ENCODE data around the gene SLC35D1. TPM values are rescaled to one million over a fixed set of nuclear protein-coding genes. Genes with fewer than 3 reads are reported as not detected.

Gene SLC35D1
- total RNA-seq, 1 donor from 2014 or later: 3.9 TPM

DNA sequence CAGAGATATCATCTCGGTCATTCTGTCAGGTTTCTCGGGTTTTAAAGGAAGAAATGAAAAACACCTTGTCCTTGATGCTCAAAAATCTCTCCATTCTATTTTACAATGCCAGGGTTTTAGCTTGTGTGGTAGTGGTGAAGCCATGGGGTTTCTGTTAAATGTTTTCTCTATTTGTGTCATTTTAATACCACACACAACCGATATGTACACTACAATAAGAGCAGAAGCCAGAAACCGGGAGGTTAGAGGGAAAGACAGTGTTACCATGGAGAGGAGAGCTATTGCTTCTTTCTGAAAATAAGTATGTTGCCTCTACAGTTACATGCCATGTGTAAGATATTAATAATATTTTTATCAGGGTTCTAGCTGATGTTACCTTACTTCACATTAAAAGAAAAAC is 2.8 kb downstream of the SLC35D1 start:
- Mint-ChIP-seq H3K4me1 (peaks cover 23% of the 10 kb centered on the region), H3K9me3 (no peaks in the 10 kb centered on the region), H3K4me3 (no peak overlapping the region), H3K36me3 (peaks cover 13% of the 10 kb centered on the region), H3K27me3 (ENCODE audit: insufficient read depth, low read depth) (no peaks in the 10 kb centered on the region), H3K27ac (no peak overlapping the region)
- no peak overlapping the region for H3K9ac ChIP-seq
- H3K9me3 ChIP-seq (ENCODE audit: low read depth): no peaks in the 10 kb centered on the region
- peaks cover 15% of the 10 kb centered on the region for H3K4me1 ChIP-seq
- TF ChIP-seq EZH2 (IDR thresholded peaks at IDR 0.05): no peak
- TF ChIP-seq EZH2phosphoT487 (IDR thresholded peaks at IDR 0.05): no peak
- TF ChIP-seq, protein P1, sequence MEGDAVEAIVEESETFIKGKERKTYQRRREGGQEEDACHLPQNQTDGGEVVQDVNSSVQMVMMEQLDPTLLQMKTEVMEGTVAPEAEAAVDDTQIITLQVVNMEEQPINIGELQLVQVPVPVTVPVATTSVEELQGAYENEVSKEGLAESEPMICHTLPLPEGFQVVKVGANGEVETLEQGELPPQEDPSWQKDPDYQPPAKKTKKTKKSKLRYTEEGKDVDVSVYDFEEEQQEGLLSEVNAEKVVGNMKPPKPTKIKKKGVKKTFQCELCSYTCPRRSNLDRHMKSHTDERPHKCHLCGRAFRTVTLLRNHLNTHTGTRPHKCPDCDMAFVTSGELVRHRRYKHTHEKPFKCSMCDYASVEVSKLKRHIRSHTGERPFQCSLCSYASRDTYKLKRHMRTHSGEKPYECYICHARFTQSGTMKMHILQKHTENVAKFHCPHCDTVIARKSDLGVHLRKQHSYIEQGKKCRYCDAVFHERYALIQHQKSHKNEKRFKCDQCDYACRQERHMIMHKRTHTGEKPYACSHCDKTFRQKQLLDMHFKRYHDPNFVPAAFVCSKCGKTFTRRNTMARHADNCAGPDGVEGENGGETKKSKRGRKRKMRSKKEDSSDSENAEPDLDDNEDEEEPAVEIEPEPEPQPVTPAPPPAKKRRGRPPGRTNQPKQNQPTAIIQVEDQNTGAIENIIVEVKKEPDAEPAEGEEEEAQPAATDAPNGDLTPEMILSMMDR (IDR thresholded peaks at IDR 0.05): no peak
- H3K4me2 ChIP-seq: no peak overlapping the region
- peaks cover 13% of the 10 kb centered on the region for H3K79me2 ChIP-seq (ENCODE audit: low read depth)
- no peak overlapping the region for H3K4me3 ChIP-seq
- no peaks in the 10 kb centered on the region for H4K20me1 ChIP-seq (ENCODE audit: low read depth)
- H3K27me3 ChIP-seq: peaks cover 10% of the 10 kb centered on the region
- no peak overlapping the region for H2AFZ ChIP-seq (replicated peaks)
- peaks cover 17% of the 10 kb centered on the region for H3F3A ChIP-seq (ENCODE audit: low read depth)
- H3K36me3 ChIP-seq: no peaks in the 10 kb centered on the region
- no peak for DNase-seq (ENCODE audit: low spot score)
- H3K27ac ChIP-seq: no peak overlapping the region

DNA sequence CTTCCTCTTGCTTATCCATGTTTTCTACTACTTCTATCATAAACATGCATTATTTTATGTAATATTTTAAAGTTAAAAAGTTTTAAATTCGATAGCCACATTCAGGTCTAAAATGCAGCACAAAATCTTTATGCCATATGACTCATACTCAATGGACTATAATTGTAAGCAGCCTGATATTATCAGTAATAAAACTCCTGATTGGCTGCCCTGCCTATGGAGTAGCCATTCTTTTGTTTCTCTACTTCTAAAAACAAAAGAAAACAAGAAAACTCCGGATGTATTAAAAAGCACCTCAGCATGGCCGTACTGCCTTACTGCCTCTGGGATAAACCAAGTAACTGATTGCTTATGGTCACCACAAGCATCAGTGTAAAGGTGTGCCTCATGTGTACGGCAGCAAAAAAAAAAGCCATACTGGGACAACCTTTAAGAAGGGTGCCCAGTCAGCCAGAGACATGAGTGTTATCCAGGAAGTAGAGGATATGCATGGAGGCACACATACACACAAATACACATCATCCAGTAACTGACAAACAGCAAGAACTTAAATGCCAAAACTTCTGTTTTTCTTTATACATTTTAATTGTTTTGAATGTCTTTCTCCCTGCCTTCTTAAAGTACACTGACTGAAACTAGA is 9.2 kb downstream of the SLC35D1 start:
- Histone ChIP-seq H3K9me3 (ENCODE audit: low read depth) (no peaks in the 10 kb centered on the region), H3K4me2 (no peak overlapping the region), H3K27ac (no peak overlapping the region), H3F3A (ENCODE audit: low read depth) (no peaks in the 10 kb centered on the region), H4K20me1 (ENCODE audit: low read depth) (no peaks in the 10 kb centered on the region), H3K36me3 (no peaks in the 10 kb centered on the region), H3K4me1 (peaks cover 6% of the 10 kb centered on the region), H3K27me3 (no peaks in the 10 kb centered on the region), H3K9ac (no peak overlapping the region), H3K79me2 (ENCODE audit: low read depth) (no peaks in the 10 kb centered on the region), H3K4me3 (no peak overlapping the region), H2AFZ (replicated peaks) (no peak overlapping the region)
- H3K4me3 Mint-ChIP-seq: no peak overlapping the region
- peaks cover 40% of the 10 kb centered on the region for H3K36me3 Mint-ChIP-seq
- no peak overlapping the region for H3K27ac Mint-ChIP-seq
- no peak for DNase-seq (ENCODE audit: low spot score)
- peaks cover 2% of the 10 kb centered on the region for H3K27me3 Mint-ChIP-seq (ENCODE audit: insufficient read depth, low read depth)
- TF ChIP-seq, protein P1 (IDR thresholded peaks at IDR 0.05): no peak
- TF ChIP-seq EZH2 (IDR thresholded peaks at IDR 0.05) (no peak), EZH2phosphoT487 (IDR thresholded peaks at IDR 0.05) (no peak)
- no peaks in the 10 kb centered on the region for H3K4me1 Mint-ChIP-seq
- no peaks in the 10 kb centered on the region for H3K9me3 Mint-ChIP-seq

DNA sequence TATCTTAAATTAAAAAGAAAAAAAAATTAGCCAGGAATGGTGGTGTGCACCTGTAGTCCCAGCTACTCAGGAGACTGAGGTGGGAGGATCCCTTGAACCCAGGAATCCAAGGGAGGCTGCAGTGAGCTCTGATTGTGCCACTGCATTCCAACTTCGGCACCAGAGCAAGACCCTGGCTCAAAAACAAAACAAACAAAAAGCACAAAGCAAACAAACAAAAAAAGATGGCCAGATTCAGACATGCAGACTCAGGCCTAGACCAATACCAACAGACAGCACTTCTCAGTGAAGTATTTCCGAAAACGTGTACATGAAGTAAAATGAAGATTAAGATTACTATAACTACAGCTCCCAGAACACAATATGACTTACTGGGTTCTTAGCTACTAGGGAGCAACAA is 10.6 kb downstream of the SLC35D1 start:
- no peaks in the 10 kb centered on the region for H3K9me3 Mint-ChIP-seq
- H3K27ac Mint-ChIP-seq: no peak overlapping the region
- H3K27me3 Mint-ChIP-seq (ENCODE audit: insufficient read depth, low read depth): peaks cover 2% of the 10 kb centered on the region
- no peaks in the 10 kb centered on the region for H3K9me3 ChIP-seq (ENCODE audit: low read depth)
- no peaks in the 10 kb centered on the region for H3F3A ChIP-seq (ENCODE audit: low read depth)
- TF ChIP-seq EZH2phosphoT487 (IDR thresholded peaks at IDR 0.05) (no peak), EZH2 (IDR thresholded peaks at IDR 0.05) (no peak)
- TF ChIP-seq, protein P1 (IDR thresholded peaks at IDR 0.05): no peak
- H3K4me1 Mint-ChIP-seq: no peaks in the 10 kb centered on the region
- peaks cover 40% of the 10 kb centered on the region for H3K36me3 Mint-ChIP-seq
- H3K27ac ChIP-seq: no peak overlapping the region
- H3K4me3 Mint-ChIP-seq: no peak overlapping the region
- no peak for DNase-seq (ENCODE audit: low spot score)
- peaks cover 6% of the 10 kb centered on the region for H3K4me1 ChIP-seq
- H3K9ac ChIP-seq: no peak overlapping the region
- no peak overlapping the region for H2AFZ ChIP-seq (replicated peaks)
- no peaks in the 10 kb centered on the region for H3K27me3 ChIP-seq
- H4K20me1 ChIP-seq (ENCODE audit: low read depth): no peaks in the 10 kb centered on the region
- no peak overlapping the region for H3K4me3 ChIP-seq
- H3K36me3 ChIP-seq: no peaks in the 10 kb centered on the region
- no peaks in the 10 kb centered on the region for H3K79me2 ChIP-seq (ENCODE audit: low read depth)
- H3K4me2 ChIP-seq: no peak overlapping the region

Data from neural progenitor cell (in vitro differentiated cells).